ENCODE measurements around the gene RCN1.
"Not testable (repeated sequence)": the region's sequence is repeated elsewhere in the genome, so short reads cannot be mapped to it uniquely, and the experiment has no call there.

RCN1 gene

DNA sequence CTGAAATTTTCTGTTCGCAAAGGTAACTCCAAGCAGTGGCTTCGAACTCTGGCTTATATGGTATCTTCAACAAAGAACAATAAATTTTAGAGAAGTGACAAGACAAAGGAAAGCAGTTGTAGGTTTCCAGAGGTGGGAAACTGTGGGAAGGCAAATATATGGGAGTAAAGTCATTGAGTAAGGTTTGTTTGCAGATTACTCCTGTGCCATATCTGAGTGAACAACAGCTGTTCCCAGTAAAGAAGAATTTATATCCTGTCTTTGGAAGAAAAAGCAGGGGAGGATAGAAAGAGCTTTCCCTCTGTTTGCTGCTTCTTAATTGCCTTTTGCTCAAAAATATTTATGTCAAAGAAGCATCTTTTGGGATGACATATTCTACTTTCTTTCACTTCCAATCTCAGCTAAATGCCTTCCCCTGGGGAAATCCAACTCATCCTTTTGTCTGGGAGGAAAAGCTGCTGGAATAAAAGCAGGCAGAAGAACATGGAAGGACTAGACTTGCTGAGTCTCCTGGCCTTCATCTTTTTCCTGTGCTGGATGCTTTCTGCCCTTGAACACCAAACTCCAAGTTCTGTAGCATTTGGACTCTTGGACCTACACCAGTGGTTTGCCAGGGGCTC is 10.4 kb upstream of the RCN1 start:
- no peak for DNase-seq

- DNase-seq: no peak
Measured at GRCh38 chr11:32081129-32081641, 9.7 kb upstream of the RCN1 start.

DNA sequence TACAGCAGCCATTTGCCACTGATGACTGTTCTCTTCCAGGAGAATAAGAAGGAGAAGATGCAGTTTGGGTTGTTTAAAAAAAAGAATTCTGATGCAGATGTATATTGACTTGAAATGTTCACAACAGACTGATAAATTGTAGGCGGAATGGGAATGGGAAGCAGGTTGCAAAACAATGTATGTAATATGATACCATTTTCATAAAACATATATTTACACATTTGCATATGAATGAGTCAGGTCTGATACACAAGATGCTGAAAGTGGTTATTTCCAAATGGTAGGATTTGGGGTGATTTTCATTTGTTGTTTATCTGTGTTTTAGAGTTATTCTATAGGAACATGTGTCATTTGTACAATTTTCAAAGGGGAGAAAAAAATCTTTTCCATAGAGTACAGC is 9.0 kb upstream of the RCN1 start:
- no peak for DNase-seq

GRCh38 chr11:32082346-32082986 is 8.4 kb upstream of the RCN1 start:
- DNase-seq: no peak

- DNase-seq: no peak
Measured at GRCh38 chr11:32087597-32087996, 3.3 kb upstream of the RCN1 start.

- peak; percentile 41 for DNase-seq
Measured at GRCh38 chr11:32088117-32088941, 2.5 kb upstream of the RCN1 start.

DNA sequence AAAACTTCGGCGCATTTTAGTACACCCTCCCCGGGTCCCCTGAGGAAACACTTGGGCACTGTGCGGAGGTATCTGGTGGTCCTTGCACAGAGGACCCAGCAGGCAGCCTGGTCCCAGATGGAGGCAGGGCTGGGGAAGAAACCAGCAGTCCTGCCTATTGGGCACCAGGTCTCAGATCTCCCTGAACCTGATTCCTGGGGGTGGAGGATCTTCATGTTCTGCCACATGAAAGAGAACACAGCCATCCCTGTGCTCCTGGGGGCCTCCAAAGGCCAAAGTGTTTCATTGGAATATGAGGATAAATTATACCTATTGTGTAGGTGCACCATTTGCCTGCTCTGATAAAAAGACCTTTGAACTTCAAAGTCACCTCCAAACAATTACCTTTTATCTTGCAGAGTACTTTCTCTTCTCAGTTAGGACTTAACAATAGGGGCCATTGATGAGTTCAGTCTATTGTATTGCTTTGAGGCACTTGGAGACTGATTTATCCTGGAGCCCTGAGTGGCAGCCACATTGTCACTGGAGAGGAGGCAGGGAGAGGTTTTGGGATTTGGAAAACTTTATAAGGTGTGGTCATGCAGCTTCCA is 1.8 kb downstream of the RCN1 start:
- no peak for DNase-seq

DNA sequence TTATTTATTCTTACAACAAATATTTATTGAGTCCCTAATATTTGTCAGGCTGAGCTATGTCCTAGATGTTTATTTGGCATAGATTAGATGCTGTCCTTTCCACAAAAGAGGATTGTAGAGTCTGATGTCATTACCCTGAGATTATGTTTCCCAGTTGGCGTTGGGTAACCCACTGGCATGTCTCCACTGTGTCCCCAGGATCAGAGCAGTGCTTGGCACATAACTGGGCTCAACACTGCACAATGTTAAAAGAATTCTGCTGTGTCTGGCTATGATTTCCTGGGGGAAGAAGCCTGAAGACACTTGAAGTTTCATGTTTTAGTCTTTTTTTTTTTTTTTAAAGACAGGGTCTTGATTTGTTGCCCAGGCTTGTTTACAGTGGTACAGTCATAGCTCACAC is 4.0 kb downstream of the RCN1 start:
- no peak for DNase-seq

- no peak for DNase-seq
Measured at GRCh38 chr11:32098142-32098903, 7.4 kb downstream of the RCN1 start.

GRCh38 chr11:32099516-32099915 is 8.6 kb downstream of the RCN1 start:
- no peak for DNase-seq

DNA sequence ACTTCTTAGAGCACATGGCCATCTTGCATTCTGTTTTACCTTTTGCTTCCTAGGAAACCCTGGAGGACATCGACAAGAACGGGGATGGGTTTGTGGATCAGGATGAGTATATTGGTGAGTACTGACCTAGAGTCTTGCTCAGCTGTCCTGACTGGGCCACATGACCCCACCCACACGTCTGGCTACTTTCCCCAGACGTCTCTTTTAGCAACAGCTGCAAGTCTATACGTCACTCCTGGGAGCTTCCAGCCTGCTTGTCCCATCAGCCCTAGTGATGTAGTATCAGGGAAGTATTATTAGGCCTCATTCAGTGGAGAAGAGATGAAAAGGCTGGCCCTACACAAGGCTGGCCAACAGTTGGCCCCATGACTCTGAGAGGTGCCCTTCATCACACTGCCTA is 9.6 kb downstream of the RCN1 start:
- DNase-seq: peak; percentile 45

- no peak for DNase-seq
Measured at GRCh38 chr11:32101791-32102190, 10.9 kb downstream of the RCN1 start.

GRCh38 chr11:32103121-32103719 is 12.3 kb downstream of the RCN1 start:
- not testable (repeated sequence) for DNase-seq

DNA sequence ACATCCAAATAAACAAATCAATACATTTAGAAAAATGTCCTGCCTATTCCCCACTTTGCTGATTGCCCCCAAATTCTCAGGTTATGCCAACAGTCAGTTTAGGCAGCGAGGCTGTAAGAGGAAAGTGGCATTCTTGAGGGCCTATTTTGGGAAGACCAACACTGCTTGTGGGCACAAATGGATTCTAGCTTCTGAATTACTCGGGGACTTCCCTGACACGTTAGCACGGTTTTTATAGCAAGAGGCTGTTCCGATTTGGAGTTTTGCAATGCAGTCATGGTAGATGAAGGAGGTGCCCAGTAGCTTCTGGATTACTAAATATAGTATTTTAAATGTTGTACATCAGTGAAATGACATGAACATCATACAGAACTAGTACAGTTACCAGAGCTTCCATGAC is 13.1 kb downstream of the RCN1 start:
- DNase-seq: no peak

DNA sequence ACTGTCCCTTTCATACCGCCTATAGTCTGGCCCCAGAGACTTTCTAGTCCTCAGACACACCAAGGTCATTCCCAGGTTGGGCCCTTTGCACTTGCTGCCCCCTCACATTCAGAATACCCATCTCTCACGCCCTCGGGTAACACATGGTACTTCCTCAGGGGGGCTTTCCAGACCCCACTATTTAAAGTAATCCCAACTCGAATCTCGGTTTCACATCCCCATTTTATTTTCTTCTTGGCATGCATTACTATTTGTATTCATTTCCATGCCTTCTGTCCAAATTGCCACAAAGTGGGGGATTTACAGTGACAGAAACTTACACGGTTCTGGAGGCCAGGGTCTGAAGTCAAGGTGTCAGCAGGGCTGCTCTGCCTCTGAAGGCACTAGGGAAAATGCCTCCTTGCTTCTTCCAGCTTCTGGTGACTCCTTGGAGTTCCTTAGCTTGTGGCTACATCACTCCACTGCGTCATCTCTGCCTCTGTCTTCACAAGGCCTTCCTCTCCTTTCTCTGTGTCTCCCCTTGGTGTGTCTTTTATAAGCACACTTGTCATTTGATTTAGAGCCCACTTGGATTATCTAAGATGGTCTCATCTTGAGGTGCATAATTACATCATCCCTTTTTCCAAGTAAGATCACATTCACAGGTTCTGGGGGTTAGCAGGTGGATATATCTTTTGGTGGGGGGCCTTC is 15.1 kb downstream of the RCN1 start:
- no peak for DNase-seq

- no peak for DNase-seq
Measured at GRCh38 chr11:32107647-32108046, 16.8 kb downstream of the RCN1 start.

DNA sequence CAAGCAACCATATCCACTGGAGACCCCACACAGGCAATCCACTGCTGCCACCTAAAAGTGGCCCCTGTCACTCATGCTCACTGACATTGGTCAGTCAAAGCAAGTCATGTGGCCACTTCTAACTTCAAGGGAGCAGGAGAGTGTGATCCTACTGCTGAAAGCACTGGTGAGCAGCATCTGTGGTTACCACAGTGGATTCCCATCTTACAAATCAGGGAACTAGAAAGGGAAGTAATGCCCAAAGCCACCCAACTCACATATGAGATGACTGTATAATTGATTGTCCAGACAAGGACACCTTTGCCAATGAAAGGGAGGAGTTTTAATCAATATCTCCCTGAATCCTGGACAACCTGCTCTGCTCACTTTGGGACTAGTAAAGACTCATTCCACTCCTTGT is 17.7 kb downstream of the RCN1 start:
- DNase-seq: no peak

DNA sequence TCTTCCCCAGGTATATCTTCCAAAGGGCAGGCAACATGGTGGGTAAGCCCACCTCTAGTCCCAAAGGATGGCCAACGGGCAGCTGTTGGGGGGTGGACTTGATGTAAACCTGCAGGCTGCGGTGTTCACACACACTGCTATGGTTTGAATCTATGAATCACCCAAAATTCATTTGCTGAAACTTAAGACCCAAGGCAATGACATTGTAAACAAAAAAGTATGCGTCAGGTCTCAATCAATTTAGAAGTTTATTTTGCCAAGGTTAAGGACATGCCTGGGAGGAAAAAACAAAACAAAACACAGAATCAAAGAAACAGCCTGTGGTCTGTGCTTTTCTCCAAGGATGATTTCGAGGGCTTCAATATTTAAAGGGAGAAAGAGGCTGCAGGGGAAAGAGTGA is 18.3 kb downstream of the RCN1 start:
- DNase-seq: no peak

DNA sequence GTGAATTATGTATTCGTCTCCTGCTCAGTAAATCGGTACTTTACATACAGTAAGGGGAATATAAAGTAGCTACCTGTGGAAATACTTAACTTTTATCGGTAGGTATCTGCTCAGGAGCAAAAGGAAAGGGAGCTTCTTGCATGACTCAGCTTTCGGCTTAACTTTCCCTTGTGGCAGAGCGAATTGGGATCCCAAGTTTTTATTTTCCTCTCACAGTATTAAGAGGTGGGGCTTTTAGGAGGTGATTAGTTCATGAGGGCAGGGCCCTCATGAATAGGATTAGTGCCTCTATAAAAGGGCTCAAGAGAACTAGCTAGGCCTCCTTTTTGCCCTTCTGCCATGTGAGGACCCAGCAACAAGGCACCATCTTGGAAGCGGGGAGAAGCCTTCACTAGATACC is 18.7 kb downstream of the RCN1 start:
- no peak for DNase-seq

GRCh38 chr11:32110795-32111194 is 19.9 kb downstream of the RCN1 start:
- DNase-seq: no peak

DNA sequence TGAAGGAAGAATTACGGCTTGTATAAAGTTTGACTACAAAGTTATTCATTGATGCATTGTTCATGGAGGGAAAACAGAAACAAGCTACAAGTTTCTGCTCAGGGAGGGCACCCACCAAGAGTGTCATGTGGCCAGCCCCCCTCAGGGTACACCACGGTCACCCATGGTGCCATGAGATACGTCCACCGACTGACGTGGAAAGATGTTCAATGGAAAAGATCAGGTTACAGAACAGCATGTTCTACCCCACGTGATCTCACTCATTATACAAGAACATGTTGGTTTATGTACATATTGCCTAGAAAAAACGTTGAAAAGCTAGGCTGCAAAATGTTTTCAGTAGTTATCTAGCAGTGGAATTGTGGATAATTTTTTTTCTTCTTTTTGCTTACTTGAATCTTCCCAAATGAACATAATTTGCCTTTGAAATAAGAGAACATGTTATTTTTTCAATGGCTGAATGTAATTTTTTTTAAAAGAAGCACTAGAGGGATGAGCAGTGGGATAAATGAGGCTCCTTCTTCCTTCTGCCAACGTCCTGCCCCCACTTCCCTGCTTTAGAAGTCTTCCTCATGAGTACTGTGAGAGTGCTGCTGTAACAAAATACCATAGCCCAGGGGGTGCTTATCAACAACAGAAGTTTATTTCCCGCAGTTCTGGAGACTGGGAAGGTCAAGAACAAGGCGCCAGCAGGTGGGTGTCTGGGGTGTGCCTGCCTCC is 22.5 kb downstream of the RCN1 start:
- DNase-seq: no peak
